ENCODE measurements around the gene LHX1.

The LHX1 gene

GRCh38 chr17:36934144-36934691, 3.1 kb upstream of the LHX1 start (continued):
- TF ChIP-seq, protein P1, sequence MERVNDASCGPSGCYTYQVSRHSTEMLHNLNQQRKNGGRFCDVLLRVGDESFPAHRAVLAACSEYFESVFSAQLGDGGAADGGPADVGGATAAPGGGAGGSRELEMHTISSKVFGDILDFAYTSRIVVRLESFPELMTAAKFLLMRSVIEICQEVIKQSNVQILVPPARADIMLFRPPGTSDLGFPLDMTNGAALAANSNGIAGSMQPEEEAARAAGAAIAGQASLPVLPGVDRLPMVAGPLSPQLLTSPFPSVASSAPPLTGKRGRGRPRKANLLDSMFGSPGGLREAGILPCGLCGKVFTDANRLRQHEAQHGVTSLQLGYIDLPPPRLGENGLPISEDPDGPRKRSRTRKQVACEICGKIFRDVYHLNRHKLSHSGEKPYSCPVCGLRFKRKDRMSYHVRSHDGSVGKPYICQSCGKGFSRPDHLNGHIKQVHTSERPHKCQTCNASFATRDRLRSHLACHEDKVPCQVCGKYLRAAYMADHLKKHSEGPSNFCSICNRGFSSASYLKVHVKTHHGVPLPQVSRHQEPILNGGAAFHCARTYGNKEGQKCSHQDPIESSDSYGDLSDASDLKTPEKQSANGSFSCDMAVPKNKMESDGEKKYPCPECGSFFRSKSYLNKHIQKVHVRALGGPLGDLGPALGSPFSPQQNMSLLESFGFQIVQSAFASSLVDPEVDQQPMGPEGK (CRISPR knock-in tag; IDR thresholded peaks at IDR 0.05; ENCODE audit: borderline replicate concordance) = no peak
- TF ChIP-seq CSDC2 (CRISPR knock-in tag; IDR thresholded peaks at IDR 0.05) = no peak
- no peak for TF ChIP-seq ZNF8 (CRISPR knock-in tag; IDR thresholded peaks at IDR 0.05)

DNA sequence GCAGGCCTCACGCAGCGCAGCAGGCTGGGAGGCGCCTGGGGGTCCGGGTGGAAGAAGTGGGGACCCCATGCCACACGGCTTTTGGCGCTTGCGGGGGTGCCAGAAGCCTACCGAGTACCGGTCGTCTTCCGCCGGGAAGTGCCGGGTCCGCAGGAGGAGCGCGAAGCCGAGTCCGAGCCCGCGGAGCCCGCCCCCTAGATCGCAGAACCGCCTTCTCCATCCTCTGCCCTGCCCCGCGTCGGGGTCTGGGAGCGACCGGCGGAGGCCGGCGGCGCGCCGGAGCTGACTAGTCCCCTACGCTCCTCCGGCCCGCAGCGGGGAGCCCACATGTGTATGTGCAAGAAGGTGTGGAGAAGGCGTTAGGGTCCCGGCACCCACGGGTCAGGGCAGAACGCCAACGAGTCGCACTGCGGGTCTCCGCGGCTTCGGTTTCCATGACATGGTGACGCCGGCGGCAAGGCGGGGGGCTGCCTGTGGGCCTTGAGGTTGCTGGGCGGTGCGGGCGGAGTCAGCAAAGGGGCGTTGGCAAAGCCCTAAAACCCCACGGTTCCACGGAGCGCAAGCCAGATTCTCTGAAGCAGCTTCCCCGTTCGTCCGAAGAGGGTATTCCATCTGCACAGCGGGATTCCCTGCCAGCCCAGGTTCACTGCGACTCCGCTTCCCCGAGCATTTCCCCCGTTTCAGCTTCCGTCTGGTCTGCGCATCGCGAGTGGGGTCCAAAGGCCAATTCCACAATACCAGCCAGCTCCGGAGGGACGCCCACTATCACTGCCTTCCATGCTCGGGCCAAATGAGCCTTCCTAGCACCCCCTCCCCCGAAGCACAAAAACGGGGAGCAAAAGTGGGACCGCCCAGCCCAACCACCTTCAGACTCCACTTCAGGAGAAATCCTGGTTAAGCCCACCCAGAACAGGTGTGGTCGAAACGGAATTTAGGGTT, 2.3 kb upstream of the LHX1 start:
- ATAC-seq = peak; percentile 47
- no peak for TF ChIP-seq OSR1 (CRISPR knock-in tag; IDR thresholded peaks at IDR 0.05)
- no peak for TF ChIP-seq PPARA (CRISPR knock-in tag; IDR thresholded peaks at IDR 0.05; ENCODE audit: borderline replicate concordance)
- no peak for TF ChIP-seq ZNF70 (CRISPR knock-in tag; IDR thresholded peaks at IDR 0.05)
- no peak for TF ChIP-seq ZFP3 (CRISPR knock-in tag; IDR thresholded peaks at IDR 0.05)
- TF ChIP-seq ZFP30 (CRISPR knock-in tag; IDR thresholded peaks at IDR 0.05) = no peak
- no peak for TF ChIP-seq CSRNP3 (CRISPR knock-in tag; IDR thresholded peaks at IDR 0.05)
- no peak for TF ChIP-seq GLIS3 (CRISPR knock-in tag; IDR thresholded peaks at IDR 0.05)
- no peak for TF ChIP-seq ZC3H10 (CRISPR knock-in tag; IDR thresholded peaks at IDR 0.05)
- no peak for TF ChIP-seq ARNTL (CRISPR knock-in tag; IDR thresholded peaks at IDR 0.05; ENCODE audit: borderline replicate concordance, low read depth)
- no peak for TF ChIP-seq CREB5 (CRISPR knock-in tag; IDR thresholded peaks at IDR 0.05; ENCODE audit: low read depth)
- TF ChIP-seq RARB (CRISPR knock-in tag; IDR thresholded peaks at IDR 0.05) = no peak
- no peak for TF ChIP-seq ZNF8 (CRISPR knock-in tag; IDR thresholded peaks at IDR 0.05)
- no peak for TF ChIP-seq POU6F1 (CRISPR knock-in tag; IDR thresholded peaks at IDR 0.05; ENCODE audit: borderline replicate concordance, low read depth)
- TF ChIP-seq BACH2 (CRISPR knock-in tag; IDR thresholded peaks at IDR 0.05; ENCODE audit: borderline replicate concordance) = no peak
- no peak for TF ChIP-seq TOX (CRISPR knock-in tag; IDR thresholded peaks at IDR 0.05; ENCODE audit: borderline replicate concordance)
- no peak for TF ChIP-seq ZNF565 (CRISPR knock-in tag; conservative IDR thresholded peaks at IDR 0.05; ENCODE audit: low read depth)
- TF ChIP-seq, protein P2, sequence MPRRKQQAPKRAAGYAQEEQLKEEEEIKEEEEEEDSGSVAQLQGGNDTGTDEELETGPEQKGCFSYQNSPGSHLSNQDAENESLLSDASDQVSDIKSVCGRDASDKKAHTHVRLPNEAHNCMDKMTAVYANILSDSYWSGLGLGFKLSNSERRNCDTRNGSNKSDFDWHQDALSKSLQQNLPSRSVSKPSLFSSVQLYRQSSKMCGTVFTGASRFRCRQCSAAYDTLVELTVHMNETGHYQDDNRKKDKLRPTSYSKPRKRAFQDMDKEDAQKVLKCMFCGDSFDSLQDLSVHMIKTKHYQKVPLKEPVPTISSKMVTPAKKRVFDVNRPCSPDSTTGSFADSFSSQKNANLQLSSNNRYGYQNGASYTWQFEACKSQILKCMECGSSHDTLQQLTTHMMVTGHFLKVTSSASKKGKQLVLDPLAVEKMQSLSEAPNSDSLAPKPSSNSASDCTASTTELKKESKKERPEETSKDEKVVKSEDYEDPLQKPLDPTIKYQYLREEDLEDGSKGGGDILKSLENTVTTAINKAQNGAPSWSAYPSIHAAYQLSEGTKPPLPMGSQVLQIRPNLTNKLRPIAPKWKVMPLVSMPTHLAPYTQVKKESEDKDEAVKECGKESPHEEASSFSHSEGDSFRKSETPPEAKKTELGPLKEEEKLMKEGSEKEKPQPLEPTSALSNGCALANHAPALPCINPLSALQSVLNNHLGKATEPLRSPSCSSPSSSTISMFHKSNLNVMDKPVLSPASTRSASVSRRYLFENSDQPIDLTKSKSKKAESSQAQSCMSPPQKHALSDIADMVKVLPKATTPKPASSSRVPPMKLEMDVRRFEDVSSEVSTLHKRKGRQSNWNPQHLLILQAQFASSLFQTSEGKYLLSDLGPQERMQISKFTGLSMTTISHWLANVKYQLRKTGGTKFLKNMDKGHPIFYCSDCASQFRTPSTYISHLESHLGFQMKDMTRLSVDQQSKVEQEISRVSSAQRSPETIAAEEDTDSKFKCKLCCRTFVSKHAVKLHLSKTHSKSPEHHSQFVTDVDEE (CRISPR knock-in tag; IDR thresholded peaks at IDR 0.05) = no peak
- no peak for TF ChIP-seq ESRRG (CRISPR knock-in tag; IDR thresholded peaks at IDR 0.05)
- TF ChIP-seq, protein P1 (CRISPR knock-in tag; IDR thresholded peaks at IDR 0.05; ENCODE audit: borderline replicate concordance) = no peak
